OCI-LY1 (cell line): Measurements from ENCODE around the gene TRAK1.

Source experiments
- EZH2 ChIP-seq: fragments of 200-600 bp; sonication (generic), shearing (Covaris generic); IDR thresholded peaks from 2 replicates; pipeline ENCODE4 v1.8.0; 2017; ENCODE audit warnings: borderline replicate concordance, mixed run types, mild to moderate bottlenecking, antibody characterized with exemption, low read length, moderate library complexity, mixed read lengths
- TF ChIP-seq, protein P1 (sequence below): fragments of 200-600 bp; sonication (generic), shearing (Covaris generic); IDR thresholded peaks from 2 replicates; pipeline ENCODE4 v1.5.1; 2017; ENCODE audit warnings: mild to moderate bottlenecking, antibody characterized with exemption, low read length, moderate library complexity, mixed read lengths

GRCh38 chr3:42202217-42202865 is 111.2 kb downstream of the TRAK1 start:
- TF ChIP-seq, protein P1, sequence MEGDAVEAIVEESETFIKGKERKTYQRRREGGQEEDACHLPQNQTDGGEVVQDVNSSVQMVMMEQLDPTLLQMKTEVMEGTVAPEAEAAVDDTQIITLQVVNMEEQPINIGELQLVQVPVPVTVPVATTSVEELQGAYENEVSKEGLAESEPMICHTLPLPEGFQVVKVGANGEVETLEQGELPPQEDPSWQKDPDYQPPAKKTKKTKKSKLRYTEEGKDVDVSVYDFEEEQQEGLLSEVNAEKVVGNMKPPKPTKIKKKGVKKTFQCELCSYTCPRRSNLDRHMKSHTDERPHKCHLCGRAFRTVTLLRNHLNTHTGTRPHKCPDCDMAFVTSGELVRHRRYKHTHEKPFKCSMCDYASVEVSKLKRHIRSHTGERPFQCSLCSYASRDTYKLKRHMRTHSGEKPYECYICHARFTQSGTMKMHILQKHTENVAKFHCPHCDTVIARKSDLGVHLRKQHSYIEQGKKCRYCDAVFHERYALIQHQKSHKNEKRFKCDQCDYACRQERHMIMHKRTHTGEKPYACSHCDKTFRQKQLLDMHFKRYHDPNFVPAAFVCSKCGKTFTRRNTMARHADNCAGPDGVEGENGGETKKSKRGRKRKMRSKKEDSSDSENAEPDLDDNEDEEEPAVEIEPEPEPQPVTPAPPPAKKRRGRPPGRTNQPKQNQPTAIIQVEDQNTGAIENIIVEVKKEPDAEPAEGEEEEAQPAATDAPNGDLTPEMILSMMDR = no peak
- no peak for TF ChIP-seq EZH2
